ENCODE results near the gene OR10H1.

Gene OR10H1

GRCh38 chr19:15759962-15760565 is 55.4 kb downstream of the OR10H1 start:
- no peak for DNase-seq

GRCh38 chr19:15758379-15758778 is 57.1 kb downstream of the OR10H1 start:
- DNase-seq, result no peak

Data from NCI-H2081 treated with DMSO at 0.1 percent for 48 hours (cell line).